T-helper 1 cell (primary cell): ENCODE data around the gene TRAPPC14.
"Not testable (repeated sequence)": the region's sequence is repeated elsewhere in the genome, so short reads cannot be mapped to it uniquely, and the experiment has no call there.

Source experiments
- DNase-seq, 5 donors: peaks; one replicate each; pipeline ENCODE4 v3.0.0-alpha.2; 2012 to 2020
- total RNA-seq, 4 donors: gene quantifications; one replicate each; lab custom pipeline; 2026; lab: John Stamatoyannopoulos, UW

TRAPPC14 gene
- 34.1 to 53.9 (median 37.9) reads per million in 4 donors for total RNA-seq

GRCh38 chr7:100158229-100159098 lies at the start of gene TRAPPC14:
Gene TRAPPC14 (minus strand): TSS chr7:100158723. CDS start chr7:100158499, 224 bp downstream.
- peak; percentile 76 to 89 (median 87) for DNase-seq

GRCh38 chr7:100204454-100204853 lies 45.9 kb upstream of the TRAPPC14 start:
- no peak for DNase-seq

- no peak for DNase-seq
These were observed 42.2 kb upstream of the TRAPPC14 start for GRCh38 chr7:100200693-100201092.

DNA sequence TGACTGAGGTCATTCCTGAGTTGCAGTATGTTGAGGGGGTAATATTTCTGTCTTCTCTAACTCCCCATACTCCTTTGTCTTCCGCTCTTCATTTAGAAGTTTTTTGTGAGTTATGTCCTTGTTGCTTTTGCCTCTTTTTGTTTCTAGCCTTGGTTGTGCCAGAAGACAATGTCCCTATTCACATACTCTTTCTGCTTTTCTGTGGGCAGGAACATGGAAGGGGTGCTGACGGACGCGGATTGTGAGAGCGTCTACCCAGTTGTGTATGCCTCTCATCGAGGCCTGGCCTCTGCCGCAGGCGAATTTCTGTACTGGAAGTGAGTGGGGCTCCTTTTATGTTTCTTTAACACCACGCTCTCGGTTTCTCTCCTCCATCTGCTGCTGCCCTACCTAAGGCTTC lies 39.7 kb upstream of the TRAPPC14 start:
- DNase-seq, result no peak

- DNase-seq, result not testable (repeated sequence)
These were observed 37.4 kb upstream of the TRAPPC14 start for GRCh38 chr7:100195901-100196322.

GRCh38 chr7:100195222-100195621 lies 36.7 kb upstream of the TRAPPC14 start:
- DNase-seq, result no peak

- DNase-seq, result no peak
These were observed 34.4 kb upstream of the TRAPPC14 start for GRCh38 chr7:100192969-100193368.

DNA sequence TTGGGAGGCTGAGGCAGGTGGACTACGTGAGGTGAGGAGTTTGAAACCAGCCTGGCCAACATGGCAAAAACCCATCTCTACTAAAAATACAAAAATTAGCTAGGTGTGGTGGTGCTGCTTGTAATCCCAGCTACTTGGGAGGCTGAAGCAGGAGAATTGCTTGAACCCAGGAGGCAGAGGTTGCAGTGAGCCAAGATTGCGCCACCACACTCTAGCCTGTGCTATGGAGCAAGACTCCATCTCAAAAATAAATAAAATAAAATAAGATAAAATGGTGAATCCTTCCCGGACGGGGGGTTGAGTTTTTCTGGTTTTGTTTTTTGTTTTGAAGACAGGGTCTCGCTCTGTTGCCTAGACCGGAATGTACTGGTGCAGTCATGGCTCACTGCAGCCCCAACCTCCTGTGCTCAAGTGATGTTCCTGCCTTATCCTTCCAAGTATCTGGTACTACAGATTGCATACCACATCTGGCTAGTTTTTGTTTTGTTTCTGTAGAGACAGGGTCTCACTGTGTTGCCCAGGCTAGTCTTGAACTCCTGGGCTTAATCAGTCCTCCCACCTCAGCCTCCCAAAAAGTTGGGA lies 33.8 kb upstream of the TRAPPC14 start:
- DNase-seq, result not testable (repeated sequence)

DNA sequence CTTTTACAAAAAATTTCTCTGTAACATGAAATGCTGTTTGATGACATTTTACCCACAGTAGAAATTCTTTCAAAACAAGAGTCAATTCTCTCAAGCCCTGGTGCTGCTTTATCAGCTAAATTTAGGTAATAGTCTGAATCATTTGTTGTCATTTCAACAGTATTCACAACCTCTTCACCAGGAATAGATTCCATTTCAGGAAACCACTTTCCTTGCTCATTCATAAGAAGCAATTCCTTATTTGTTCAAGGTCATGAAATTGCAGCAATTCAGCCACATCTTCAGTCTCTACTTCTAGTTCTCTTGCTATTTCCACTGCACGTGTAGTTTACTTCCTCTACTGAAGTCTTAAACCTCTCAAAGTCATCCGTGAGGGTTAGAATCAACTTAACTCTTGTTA lies 33.3 kb upstream of the TRAPPC14 start:
- DNase-seq, result no peak

- peak in 1 of 5 donors; percentile 78 for DNase-seq
These were observed 31.7 kb upstream of the TRAPPC14 start for GRCh38 chr7:100190048-100190711.

DNA sequence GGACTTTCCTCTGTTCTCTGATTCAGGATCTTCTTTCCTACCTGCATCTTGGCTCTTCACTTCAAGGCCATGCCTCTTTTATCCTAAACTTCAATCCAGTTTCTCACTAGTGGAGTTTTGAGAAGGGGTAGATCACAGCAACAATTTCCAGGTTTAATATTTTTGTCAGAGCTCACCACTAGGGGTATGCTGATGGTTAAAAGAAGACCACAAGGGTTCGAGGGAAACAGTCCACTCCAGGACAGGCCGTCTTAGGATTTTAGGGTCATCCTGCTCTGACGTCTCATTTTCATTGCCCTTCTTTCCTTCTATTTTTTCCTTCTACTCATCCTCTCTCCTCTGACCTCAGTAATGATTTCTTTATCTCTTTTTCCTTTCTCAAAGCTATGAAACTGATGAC lies 30.5 kb upstream of the TRAPPC14 start:
- DNase-seq, result no peak

- no peak for DNase-seq
These were observed 27.2 kb upstream of the TRAPPC14 start for GRCh38 chr7:100185726-100186125.

- DNase-seq, result not testable (repeated sequence)
These were observed 24.6 kb upstream of the TRAPPC14 start for GRCh38 chr7:100183090-100183489.

- DNase-seq, result peak in 1 of 5 donors; percentile 27
These were observed 24.1 kb upstream of the TRAPPC14 start for GRCh38 chr7:100182616-100183015.

DNA sequence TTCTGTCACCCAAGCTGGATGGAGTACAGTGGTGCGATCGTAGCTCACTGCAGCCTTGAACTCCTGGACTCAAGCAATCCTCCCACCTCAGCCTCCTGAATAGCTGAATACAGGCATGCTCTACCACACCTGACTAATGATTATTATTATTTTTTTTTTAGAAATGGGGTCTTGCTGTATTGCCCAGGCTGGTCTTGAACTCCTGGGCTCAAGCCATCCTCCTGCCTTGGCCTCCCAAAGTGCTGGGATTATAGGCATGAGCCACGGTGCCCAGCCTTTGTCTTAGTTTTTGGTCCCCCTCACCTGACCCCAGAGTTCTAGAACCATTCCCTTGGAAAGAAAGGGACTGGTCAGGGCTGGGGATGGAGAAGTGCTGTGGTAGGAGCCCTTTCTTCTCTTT lies 21.6 kb upstream of the TRAPPC14 start:
- not testable (repeated sequence) for DNase-seq

- DNase-seq, result peak; percentile 93 to 97 (median 96)
These were observed 18.8 kb upstream of the TRAPPC14 start, which contains the start of the genes GPC2 and STAG3 for GRCh38 chr7:100177045-100178001. Gene GPC2 (minus strand): TSS chr7:100177381. CDS start chr7:100177199, 182 bp downstream. Gene STAG3 (plus strand): TSS chr7:100177918. CDS start chr7:100180557, 2,639 bp downstream.

GRCh38 chr7:100176096-100177044 lies 17.8 kb upstream of the TRAPPC14 start:
- no peak for DNase-seq

DNA sequence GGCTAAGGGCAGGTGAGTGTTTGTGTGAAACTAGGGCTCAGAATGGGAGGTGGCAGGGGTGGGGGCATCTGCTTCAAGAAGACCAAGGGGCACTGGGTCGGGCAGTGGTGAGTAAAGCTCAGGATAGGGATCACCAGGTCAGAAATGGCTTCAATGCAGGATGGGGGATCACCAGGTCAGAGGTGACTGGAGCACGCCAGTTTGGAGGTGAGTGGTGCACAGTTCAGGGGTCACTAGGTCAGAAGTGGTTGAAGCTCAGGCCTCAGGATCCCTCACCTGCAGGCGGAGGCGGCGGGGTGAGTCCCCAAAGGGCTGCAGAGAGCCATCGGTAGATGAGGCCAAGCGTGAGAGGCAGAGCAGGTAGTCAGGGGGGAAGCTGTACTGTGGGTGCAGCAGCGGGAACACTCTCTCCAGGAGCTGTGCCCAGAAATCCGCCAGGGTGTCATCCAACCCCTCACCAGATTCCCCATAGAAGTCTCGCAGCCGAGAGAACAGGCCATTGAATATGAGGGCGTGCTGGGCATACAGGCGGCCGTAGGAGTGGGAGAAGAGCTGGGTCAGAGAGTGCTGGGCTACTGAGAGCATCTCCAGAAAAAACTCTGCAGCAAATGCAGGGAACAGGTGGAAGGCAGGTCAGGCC lies 16.9 kb upstream of the TRAPPC14 start:
- DNase-seq, result no peak

- DNase-seq, result no peak
These were observed 16.1 kb upstream of the TRAPPC14 start for GRCh38 chr7:100174582-100174981.

DNA sequence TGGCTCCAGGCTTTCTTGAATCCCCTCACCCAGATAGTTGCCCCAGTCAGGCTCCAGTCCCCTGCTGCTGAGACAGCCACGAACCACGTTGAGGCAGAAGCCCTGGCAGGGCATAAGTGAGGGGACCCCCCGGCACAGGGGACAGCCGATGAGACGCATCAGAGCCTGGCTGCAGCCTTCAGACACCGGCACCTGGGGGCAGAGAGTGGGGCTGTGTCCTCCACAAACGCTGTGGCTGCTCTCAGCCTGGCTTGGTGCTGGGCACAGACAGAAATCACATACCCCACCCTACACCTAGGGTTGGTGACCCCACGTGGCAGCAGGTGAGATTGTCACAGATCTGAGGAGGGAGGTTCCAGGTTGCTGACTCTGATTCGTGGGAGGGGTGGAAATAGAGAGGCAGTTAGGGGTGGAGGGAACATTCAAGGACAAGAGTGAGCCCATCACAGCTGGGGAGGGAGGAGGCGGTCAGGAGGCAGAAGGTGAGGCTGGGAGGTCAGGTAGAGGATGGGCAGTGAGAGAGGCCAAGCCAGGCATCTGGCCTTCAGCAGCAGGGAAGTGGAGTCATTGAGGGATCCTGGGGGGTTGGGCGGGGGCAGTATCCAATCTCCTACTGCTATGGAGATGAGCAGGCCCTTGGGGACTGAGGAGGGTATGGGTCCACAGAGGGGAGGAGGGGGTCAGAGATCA lies 15.4 kb upstream of the TRAPPC14 start:
- no peak for DNase-seq
